HG03439 (cell line): ENCODE results near the gene MRGPRG.

Source experiments
- ATAC-seq: cut with Tn5 transposase; IDR thresholded peaks from one replicate; pipeline ENCODE4 v1.9.1; 2021; ENCODE audit warnings: mild to moderate bottlenecking, moderate library complexity; ENCODE audit not compliant: unreplicated experiment

The MRGPRG gene

DNA sequence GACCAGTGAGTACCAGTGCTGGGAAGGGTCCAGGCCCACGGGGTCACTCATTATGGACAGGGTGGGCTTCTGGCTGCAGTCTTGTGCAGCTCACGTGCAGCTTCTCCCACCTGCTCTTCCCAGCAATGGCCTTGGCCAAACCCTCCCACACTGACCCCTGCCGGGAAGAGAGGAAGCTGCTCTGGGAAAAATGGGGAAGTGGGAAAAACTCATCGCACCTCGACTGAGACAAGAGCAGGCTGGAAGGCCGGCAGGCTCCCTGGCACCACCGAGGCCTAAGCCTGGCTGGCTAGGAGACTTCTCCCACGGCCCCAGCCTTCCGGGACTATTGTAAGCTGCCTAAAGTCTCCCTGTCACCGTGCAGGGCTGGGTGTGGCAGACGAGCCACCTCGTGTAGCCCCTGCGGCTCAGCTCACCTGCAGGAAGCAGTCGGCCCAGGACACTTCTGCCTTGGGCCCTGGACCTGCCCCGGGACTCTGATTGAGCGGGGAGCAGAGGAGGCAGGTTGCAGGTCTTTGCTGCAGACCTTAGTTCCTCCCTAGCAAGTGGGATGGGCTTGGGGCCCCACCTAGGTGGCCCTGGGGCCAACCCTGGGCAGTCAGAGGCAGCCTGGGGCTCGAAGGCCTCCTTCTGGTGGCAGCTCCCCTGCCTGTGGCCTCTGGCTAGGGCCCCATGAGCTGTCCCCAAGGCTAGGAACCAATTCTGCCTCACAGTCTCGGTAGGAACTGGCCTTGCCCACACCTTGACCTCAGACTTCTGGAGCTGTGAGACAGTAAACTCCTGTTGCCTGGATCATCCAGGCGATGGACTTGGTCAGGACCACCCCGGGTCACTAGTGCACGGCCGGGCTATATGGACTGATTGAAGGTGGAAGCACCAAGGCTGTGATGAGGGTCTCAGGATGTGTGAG, 23.1 kb downstream of the MRGPRG start:
- no peak for ATAC-seq

DNA sequence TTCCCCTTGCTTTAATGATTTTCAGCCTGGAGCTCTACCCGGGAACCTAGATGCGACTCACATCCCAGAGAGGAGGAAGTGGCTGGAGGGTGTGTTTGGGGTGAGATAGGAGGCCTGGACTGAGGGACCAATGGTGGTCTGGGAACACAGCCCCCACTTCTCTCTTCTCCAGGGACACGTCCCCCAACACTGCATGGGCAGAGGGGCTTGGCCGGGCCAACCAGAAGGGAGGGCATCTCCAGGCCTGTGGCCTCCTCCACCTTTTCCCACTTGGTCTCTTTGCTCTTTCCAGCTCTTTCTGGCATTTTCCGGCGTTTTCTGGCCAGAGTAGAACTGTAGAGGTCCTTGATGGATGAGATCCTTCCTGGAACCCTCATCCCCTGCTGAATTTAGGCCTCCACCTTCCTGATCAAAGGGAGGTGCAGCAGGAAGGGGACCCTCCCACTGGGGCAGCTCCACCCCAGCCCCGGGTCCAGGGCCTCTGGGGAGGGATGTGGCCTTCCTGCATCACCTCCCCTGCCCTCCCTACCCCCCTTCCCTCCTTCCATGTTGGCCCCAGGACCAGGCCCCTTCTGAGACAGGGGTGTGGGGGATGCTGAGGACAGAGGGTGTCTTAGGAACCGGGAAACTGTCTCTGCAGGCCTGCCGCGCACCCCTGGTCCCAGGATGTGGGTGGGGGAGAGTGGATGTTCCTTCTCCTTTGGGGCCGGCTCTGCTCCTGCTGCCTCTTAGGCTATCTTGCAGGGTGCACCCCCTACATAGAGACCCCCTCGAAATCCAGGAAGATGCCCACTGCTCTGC, 24.4 kb downstream of the MRGPRG start:
- no peak for ATAC-seq

DNA sequence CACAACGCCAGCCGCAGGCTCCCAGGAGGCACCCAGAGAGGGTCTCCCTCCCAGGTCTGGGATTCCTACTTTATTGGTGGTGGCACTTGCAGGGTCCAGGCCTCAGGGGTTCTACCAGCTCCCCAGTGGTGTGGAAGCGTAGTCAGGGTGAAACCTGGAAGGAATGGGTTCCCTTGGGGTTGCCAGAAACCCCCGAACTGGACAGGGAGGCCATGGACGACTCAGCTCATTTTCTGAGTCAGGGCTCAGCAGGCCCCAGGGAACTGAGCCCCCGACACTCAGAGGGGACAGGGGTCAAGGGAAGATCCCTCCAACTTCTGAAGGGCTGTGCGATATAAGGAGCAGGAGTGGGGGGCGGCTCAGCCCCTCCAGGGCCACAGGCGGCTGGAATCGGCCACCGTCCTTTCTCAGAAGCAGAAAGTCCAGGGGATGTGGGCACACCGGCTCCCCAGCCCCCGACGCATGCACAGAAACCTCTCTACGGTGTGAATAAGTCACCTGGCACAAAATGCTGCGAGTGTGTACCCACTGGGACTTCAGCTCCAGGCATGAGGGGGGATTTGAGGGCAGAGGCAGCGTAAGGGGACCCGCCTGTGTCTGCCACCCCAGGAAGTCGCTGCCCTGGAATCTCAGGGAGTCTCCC, 25.1 kb downstream of the MRGPRG start:
- ATAC-seq = no peak

- no peak for ATAC-seq
Observed at GRCh38 chr11:3192511-3193372, 25.9 kb downstream of the MRGPRG start.

- no peak for ATAC-seq
Observed at GRCh38 chr11:3191586-3192324, 26.9 kb downstream of the MRGPRG start.

DNA sequence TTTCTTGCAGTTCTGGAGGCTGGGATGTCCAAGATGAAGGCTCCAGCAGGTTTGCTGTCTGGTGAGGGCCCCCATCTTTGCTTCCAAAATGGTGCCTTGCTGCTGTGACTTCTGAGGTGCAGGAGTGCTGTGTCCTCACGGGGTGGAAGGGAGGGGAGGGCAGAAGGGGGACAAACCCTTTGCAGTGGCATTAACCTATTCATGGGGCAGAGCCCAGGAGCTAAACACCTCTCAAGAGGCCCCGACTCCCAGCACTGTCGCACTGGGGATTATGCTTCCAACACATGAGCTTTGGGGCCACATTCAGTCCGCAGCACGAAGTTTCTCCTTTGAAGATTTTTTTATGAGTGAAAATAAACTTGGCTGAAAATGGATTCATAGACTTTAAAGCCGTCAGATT, 28.0 kb downstream of the MRGPRG start:
- ATAC-seq = no peak

GRCh38 chr11:3189886-3190583, 28.6 kb downstream of the MRGPRG start:
- ATAC-seq = no peak

- ATAC-seq = no peak
Observed at GRCh38 chr11:3189196-3189843, 29.3 kb downstream of the MRGPRG start.

GRCh38 chr11:3188496-3189195, 30.0 kb downstream of the MRGPRG start:
- no peak for ATAC-seq

DNA sequence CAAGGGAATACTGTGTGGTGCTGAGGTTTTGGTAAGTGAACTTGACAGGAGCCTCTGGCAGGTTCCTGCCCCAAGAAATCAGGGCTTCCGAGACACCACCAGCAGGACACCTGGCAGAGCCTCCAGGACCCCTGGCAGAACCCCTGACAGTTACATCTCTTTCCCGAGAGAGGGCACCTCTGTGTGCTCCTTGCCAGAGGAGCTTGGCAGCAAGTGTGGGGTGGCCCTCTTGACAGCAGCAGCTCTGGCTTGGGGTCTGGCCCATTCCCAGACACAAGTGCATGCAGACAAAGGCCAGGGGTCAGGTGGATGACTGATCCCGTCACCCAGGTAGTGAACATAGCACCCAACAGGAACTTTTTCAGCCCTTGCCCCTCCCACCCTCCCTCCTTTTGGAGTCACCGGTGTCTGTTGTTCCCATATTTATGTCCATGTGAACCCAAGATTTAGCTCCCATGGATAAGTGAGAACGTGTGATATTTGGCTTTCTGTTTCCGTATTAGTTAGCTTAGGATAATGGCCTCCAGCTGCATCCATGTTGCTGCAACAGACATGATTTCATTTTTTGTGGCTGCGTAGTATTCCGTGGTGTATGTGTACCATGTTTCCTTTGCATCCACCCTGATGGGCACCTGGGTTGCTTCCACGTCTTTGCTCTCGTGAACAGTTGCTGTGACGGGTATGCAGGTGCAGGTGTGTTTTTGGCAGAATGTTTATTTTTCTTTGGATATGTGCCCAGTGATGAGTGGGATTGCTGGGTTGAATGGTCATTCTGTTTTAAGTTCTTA, 32.3 kb downstream of the MRGPRG start:
- no peak for ATAC-seq

GRCh38 chr11:3184732-3185347, 33.8 kb downstream of the MRGPRG start:
- ATAC-seq = no peak

GRCh38 chr11:3183523-3183922, 35.1 kb downstream of the MRGPRG start:
- ATAC-seq = no peak

DNA sequence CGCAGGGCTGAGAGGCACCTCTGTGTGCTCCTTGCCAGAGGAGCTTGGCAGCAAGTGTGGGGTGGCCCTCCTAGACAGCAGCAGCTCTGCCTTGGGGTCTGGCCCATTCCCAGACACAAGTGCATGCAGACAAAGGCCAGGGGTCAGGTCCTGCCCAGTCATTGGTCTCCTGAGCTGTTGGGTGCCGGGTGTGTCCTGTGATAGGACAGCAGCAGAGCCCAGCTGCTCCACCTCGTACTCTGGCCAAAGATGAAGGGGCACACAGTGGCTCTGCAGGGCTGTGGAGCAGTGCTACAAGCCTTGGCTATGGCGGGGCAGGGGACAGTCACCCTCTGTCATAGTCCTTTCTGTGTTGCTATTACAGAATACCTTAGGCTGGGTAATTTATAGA, 36.2 kb downstream of the MRGPRG start:
- no peak for ATAC-seq

GRCh38 chr11:3181725-3182461, 36.7 kb downstream of the MRGPRG start:
- no peak for ATAC-seq

DNA sequence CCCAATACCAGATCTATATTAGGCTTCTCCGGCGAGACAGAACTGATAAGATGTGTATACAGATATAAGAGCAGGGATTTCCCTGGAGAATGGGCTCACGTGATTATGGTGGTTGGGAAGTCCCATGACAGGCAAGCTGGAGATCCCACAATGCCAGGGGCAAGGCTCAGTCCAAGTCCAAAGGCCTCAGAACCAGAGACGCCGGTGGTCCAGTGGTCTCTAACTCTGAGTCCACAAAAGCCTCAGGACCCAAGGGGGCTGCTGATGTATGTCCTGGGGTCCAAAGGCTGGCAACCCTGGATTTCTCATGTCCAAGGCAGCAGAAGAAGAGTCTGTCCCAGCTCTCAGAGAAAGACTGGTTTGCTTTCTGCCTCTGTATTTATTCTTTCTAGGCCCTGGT, 37.7 kb downstream of the MRGPRG start:
- no peak for ATAC-seq

DNA sequence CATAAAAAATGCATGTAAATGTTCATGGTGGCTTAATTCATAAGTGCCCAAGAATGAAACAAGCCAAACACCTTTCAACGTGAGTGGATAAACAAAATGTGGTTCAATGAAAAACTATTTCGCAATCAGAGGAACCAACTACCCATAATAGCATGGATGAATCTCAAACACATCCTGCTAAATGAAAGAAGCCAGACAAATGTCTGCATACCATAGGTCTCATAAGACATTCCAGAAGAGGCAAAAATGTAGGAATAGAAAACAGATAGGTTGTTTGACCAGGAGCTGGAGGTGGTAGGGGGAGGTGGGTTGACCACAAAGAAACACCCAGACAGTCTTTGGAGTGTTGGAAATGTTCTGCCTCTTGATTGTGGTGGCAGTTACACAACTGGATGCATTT, 40.3 kb downstream of the MRGPRG start:
- no peak for ATAC-seq
